Measurements from ENCODE around the gene MRPS30. TPM values are rescaled to one million over a fixed set of nuclear protein-coding genes. Genes with fewer than 3 reads are reported as not detected.

Gene MRPS30
- total RNA-seq, 1 donor from 2014 or later = 52.9 TPM

GRCh38 chr5:44827681-44828080 lies 18.9 kb downstream of the MRPS30 start:
- peaks cover 5% of the 10 kb centered on the region for H3K36me3 Mint-ChIP-seq (ENCODE audit: insufficient read depth)
- H3K4me1 Mint-ChIP-seq (ENCODE audit: low read depth) = peaks cover 2% of the 10 kb centered on the region
- TF ChIP-seq, protein P1, sequence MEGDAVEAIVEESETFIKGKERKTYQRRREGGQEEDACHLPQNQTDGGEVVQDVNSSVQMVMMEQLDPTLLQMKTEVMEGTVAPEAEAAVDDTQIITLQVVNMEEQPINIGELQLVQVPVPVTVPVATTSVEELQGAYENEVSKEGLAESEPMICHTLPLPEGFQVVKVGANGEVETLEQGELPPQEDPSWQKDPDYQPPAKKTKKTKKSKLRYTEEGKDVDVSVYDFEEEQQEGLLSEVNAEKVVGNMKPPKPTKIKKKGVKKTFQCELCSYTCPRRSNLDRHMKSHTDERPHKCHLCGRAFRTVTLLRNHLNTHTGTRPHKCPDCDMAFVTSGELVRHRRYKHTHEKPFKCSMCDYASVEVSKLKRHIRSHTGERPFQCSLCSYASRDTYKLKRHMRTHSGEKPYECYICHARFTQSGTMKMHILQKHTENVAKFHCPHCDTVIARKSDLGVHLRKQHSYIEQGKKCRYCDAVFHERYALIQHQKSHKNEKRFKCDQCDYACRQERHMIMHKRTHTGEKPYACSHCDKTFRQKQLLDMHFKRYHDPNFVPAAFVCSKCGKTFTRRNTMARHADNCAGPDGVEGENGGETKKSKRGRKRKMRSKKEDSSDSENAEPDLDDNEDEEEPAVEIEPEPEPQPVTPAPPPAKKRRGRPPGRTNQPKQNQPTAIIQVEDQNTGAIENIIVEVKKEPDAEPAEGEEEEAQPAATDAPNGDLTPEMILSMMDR (IDR thresholded peaks at IDR 0.05; ENCODE audit: unreplicated experiment) = no peak
- H3K27me3 Mint-ChIP-seq = no peaks in the 10 kb centered on the region
- H3K9me3 Mint-ChIP-seq (ENCODE audit: low read depth) = no peaks in the 10 kb centered on the region
- no peak for DNase-seq (ENCODE audit: low spot score, unreplicated experiment)
- H3K4me3 Mint-ChIP-seq (ENCODE audit: low read depth) = no peak overlapping the region
- no peak overlapping the region for H3K27ac Mint-ChIP-seq

DNA sequence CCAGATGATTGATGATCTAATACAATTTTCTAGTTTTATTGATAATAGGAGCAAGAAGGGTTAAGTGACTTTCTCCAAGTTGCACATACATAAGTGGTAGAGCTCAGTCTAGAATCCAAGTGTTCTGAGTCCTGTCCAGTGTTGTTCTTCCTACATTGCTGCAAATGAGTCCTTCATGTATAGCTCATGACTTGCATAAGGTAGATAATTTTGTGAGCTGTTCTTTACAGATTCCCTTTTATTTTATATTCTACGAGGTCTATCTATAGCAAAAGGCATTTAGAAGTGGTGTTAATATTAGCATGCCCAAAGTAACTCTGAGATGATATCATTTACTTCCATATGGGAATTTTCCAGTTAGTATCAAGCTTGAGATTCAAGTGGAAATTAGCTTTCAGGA lies 20.0 kb downstream of the MRPS30 start:
- Mint-ChIP-seq H3K36me3 (ENCODE audit: insufficient read depth) (peaks cover 3% of the 10 kb centered on the region), H3K27ac (no peak overlapping the region), H3K4me3 (ENCODE audit: low read depth) (no peak overlapping the region), H3K9me3 (ENCODE audit: low read depth) (no peaks in the 10 kb centered on the region), H3K4me1 (ENCODE audit: low read depth) (peaks cover 2% of the 10 kb centered on the region), H3K27me3 (no peaks in the 10 kb centered on the region)
- no peak for DNase-seq (ENCODE audit: low spot score, unreplicated experiment)
- TF ChIP-seq, protein P1 (IDR thresholded peaks at IDR 0.05; ENCODE audit: unreplicated experiment) = no peak

- peaks cover 2% of the 10 kb centered on the region for H3K4me1 Mint-ChIP-seq (ENCODE audit: low read depth)
- H3K9me3 Mint-ChIP-seq (ENCODE audit: low read depth) = no peaks in the 10 kb centered on the region
- no peaks in the 10 kb centered on the region for H3K36me3 Mint-ChIP-seq (ENCODE audit: insufficient read depth)
- H3K27ac Mint-ChIP-seq = no peak overlapping the region
- TF ChIP-seq, protein P1 (IDR thresholded peaks at IDR 0.05; ENCODE audit: unreplicated experiment) = no peak
- no peak for DNase-seq (ENCODE audit: low spot score, unreplicated experiment)
- no peaks in the 10 kb centered on the region for H3K27me3 Mint-ChIP-seq
- no peak overlapping the region for H3K4me3 Mint-ChIP-seq (ENCODE audit: low read depth)
These were observed 22.2 kb downstream of the MRPS30 start for GRCh38 chr5:44830951-44831350.

- Mint-ChIP-seq H3K27me3 (no peaks in the 10 kb centered on the region), H3K27ac (no peak overlapping the region), H3K4me1 (ENCODE audit: low read depth) (no peaks in the 10 kb centered on the region), H3K4me3 (ENCODE audit: low read depth) (no peak overlapping the region), H3K36me3 (ENCODE audit: insufficient read depth) (no peaks in the 10 kb centered on the region), H3K9me3 (ENCODE audit: low read depth) (peaks cover under 1% of the 10 kb centered on the region)
- no peak for DNase-seq (ENCODE audit: low spot score, unreplicated experiment)
- TF ChIP-seq, protein P1 (IDR thresholded peaks at IDR 0.05; ENCODE audit: unreplicated experiment) = no peak
These were observed 24.5 kb downstream of the MRPS30 start for GRCh38 chr5:44833249-44833648.

DNA sequence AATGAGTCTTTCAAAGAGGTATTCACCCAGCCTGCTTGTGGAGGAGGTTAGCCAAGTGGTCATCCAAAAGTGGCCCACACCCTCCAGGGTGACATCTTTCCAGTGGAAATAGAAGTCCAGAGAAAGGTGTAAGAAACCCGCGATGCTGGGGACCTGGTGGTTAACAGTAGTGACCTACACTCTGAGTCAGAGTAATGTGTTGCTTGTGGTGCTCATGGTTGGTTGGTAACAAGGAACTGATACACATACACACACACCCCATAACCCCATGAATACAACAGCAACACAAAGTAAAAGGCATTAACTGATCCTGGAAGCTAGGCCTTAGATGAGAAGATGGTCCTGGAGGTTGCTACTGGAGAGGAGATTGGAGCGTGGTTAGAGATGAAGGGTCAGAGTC lies 26.9 kb downstream of the MRPS30 start:
- peaks cover 6% of the 10 kb centered on the region for H3K36me3 Mint-ChIP-seq (ENCODE audit: insufficient read depth)
- TF ChIP-seq, protein P1 (IDR thresholded peaks at IDR 0.05; ENCODE audit: unreplicated experiment) = no peak
- H3K9me3 Mint-ChIP-seq (ENCODE audit: low read depth) = peaks cover 12% of the 10 kb centered on the region
- DNase-seq (ENCODE audit: low spot score, unreplicated experiment) = no peak
- no peak overlapping the region for H3K27ac Mint-ChIP-seq
- H3K4me3 Mint-ChIP-seq (ENCODE audit: low read depth) = no peak overlapping the region
- no peaks in the 10 kb centered on the region for H3K4me1 Mint-ChIP-seq (ENCODE audit: low read depth)
- H3K27me3 Mint-ChIP-seq = no peaks in the 10 kb centered on the region
